GM23338 (cell line): Measurements from ENCODE around the gene SRPX2. TPM values are rescaled to one million over a fixed set of nuclear protein-coding genes. Genes with fewer than 3 reads are reported as not detected.
A peak's percentile ranks its signal among the peaks of the same experiment; 100 is the strongest.

Experiments
- ATAC-seq: fragments of 200-7000 bp; cut with Tn5 transposase; 3 replicates; pipeline ENCODE4 v1.9.1; 2020
- DNase-seq: peaks from one replicate; pipeline ENCODE4 v3.0.0-alpha.2; 2015; ENCODE audit warnings: low spot score
- H2AFZ ChIP-seq: fragments of 200-600 bp; sonication (generic); 2 replicates; pipeline ENCODE4 v1.8.0; 2016; ENCODE audit warnings: antibody characterized with exemption, mild to moderate bottlenecking, moderate library complexity
- H3F3A ChIP-seq: fragments of 200-600 bp; sonication (generic); replicated peaks from 2 replicates; pipeline ENCODE4 v1.8.0; 2017; ENCODE audit warnings: antibody characterized with exemption, mixed run types, low read depth
- H3K27ac ChIP-seq: fragments of 200-600 bp; sonication (generic); 2 replicates; pipeline ENCODE4 v1.6.1; 2016; ENCODE audit warnings: low read depth
- H3K27me3 ChIP-seq: fragments of 200-600 bp; sonication (generic); 2 replicates; pipeline ENCODE4 v1.8.0; 2016; ENCODE audit warnings: mild to moderate bottlenecking, mixed run types, moderate library complexity; ENCODE audit not compliant: insufficient read depth
- H3K36me3 ChIP-seq: fragments of 200-600 bp; sonication (generic); 2 replicates; pipeline ENCODE4 v1.8.0; 2016; ENCODE audit warnings: mild to moderate bottlenecking; ENCODE audit not compliant: insufficient read depth
- H3K4me1 ChIP-seq: fragments of 200-600 bp; sonication (generic); 2 replicates; pipeline ENCODE4 v1.8.0; 2016; ENCODE audit warnings: mild to moderate bottlenecking, moderate library complexity; ENCODE audit not compliant: insufficient read depth
- H3K4me2 ChIP-seq: fragments of 200-600 bp; sonication (generic); 2 replicates; pipeline ENCODE4 v1.7.1; 2017; ENCODE audit warnings: mixed run types
- H3K4me3 ChIP-seq: fragments of 200-600 bp; sonication (generic); 2 replicates; pipeline ENCODE4 v1.6.1; 2016; ENCODE audit warnings: mixed run types
- H3K79me2 ChIP-seq: fragments of 200-600 bp; sonication (generic); replicated peaks from 2 replicates; pipeline ENCODE4 v1.8.0; 2017; ENCODE audit warnings: mild to moderate bottlenecking; ENCODE audit not compliant: insufficient read depth
- H3K9me2 ChIP-seq: fragments of 200-600 bp; sonication (generic); 2 replicates; pipeline ENCODE4 v1.8.0; 2017; ENCODE audit not compliant: insufficient read depth
- H4K20me1 ChIP-seq: fragments of 200-600 bp; sonication (generic); replicated peaks from 2 replicates; pipeline ENCODE4 v1.8.0; 2017; ENCODE audit warnings: mild to moderate bottlenecking; ENCODE audit not compliant: insufficient read depth
- H3K27ac Mint-ChIP-seq: 2 replicates; pipeline ENCODE4 v1.8.0; 2020; ENCODE audit warnings: inconsistent platforms, mild to moderate bottlenecking, moderate library complexity, mixed read lengths
- H3K27me3 Mint-ChIP-seq: 3 replicates; pipeline ENCODE4 v1.8.0; 2022; ENCODE audit warnings: low read depth, mild to moderate bottlenecking, moderate library complexity, mixed read lengths, inconsistent platforms; ENCODE audit not compliant: insufficient read depth, poor library complexity
- H3K36me3 Mint-ChIP-seq: 3 replicates; pipeline ENCODE4 v1.8.0; 2021; ENCODE audit warnings: low read depth, mild to moderate bottlenecking, inconsistent platforms, moderate library complexity, mixed read lengths
- H3K4me1 Mint-ChIP-seq: 3 replicates; pipeline ENCODE4 v1.8.0; 2020; ENCODE audit warnings: mild to moderate bottlenecking, inconsistent platforms, mixed read lengths
- H3K4me3 Mint-ChIP-seq: 3 replicates; pipeline ENCODE4 v1.8.0; 2021; ENCODE audit warnings: moderate library complexity, mild to moderate bottlenecking, inconsistent platforms, mixed read lengths
- H3K9me3 Mint-ChIP-seq: 3 replicates; pipeline ENCODE4 v1.8.0; 2020; ENCODE audit warnings: moderate library complexity, mild to moderate bottlenecking, inconsistent platforms, mixed read lengths
- CREB1 ChIP-seq: fragments of 250-450 bp; sonication (Bioruptor Pico); IDR thresholded peaks from 2 replicates; pipeline ENCODE4 v1.5.0; 2020; ENCODE audit warnings: low read depth, mild to moderate bottlenecking, moderate library complexity
- CTCF ChIP-seq, 2 experiments: fragments of 200-600 bp in 1 of 2; sonication (generic) in 1 of 2; conservative IDR thresholded peaks; 2 replicates each; pipeline versions ENCODE4 v1.5.1 to v1.6.1; 2016 to 2017; ENCODE audit warnings: antibody characterized with exemption in 2 of 2, low read depth in 2 of 2, mild to moderate bottlenecking in 2 of 2, moderate library complexity in 1 of 2
- EZH2 ChIP-seq: fragments of 200-600 bp; sonication (generic); IDR thresholded peaks from one replicate; pipeline ENCODE4 v1.8.0; 2017; ENCODE audit warnings: antibody characterized with exemption, mild to moderate bottlenecking, low read depth; ENCODE audit not compliant: unreplicated experiment
- JUNB ChIP-seq: IDR thresholded peaks from one replicate; pipeline ENCODE4 v1.6.1; 2016; ENCODE audit warnings: antibody characterized with exemption; ENCODE audit not compliant: unreplicated experiment
- NANOG ChIP-seq: IDR thresholded peaks from 2 replicates; pipeline ENCODE4 v1.6.1; 2016; ENCODE audit warnings: antibody characterized with exemption, borderline replicate concordance
- POLR2AphosphoS5 ChIP-seq: IDR thresholded peaks from 2 replicates; pipeline ENCODE4 v1.6.1; 2016; ENCODE audit warnings: antibody characterized with exemption, low read depth
- REST ChIP-seq: IDR thresholded peaks from one replicate; pipeline ENCODE4 v1.6.1; 2018; ENCODE audit warnings: antibody characterized with exemption; ENCODE audit not compliant: unreplicated experiment
- ZNF114 ChIP-seq: fragments of 250-450 bp; sonication (Bioruptor Pico); IDR thresholded peaks from 2 replicates; pipeline ENCODE4 v1.5.0; 2020; ENCODE audit warnings: mild to moderate bottlenecking, moderate library complexity
- ZNF331 ChIP-seq: fragments of 250-450 bp; sonication (Bioruptor Pico); IDR thresholded peaks from 2 replicates; pipeline ENCODE4 v1.5.0; 2020; ENCODE audit warnings: low read depth, mild to moderate bottlenecking, moderate library complexity
- ZNF462 ChIP-seq: fragments of 250-450 bp; sonication (Bioruptor Pico); IDR thresholded peaks from 2 replicates; pipeline ENCODE4 v1.5.0; 2020; ENCODE audit warnings: mild to moderate bottlenecking, moderate library complexity
- polyA plus RNA-seq: library from polyadenylated mRNA; unstranded; fragments of >200 nt; fragmentation: Nextera tagmentation; extraction: Ambion mirVana; gene quantifications from 2 replicates; pipeline ENCODE4 v1.2.1, GENCODE V29; 2016
- total RNA-seq: library from RNA; depleted of rRNA; stranded (reverse); fragments of >200 nt; shearing (Covaris generic); gene quantifications from 2 replicates; pipeline ENCODE4 v1.2.3, GENCODE V29; 2014

The SRPX2 gene
- total and polyA plus RNA-seq, 2 experiments from 2014 or later = not detected

GRCh38 chrX:100611951-100612350 lies 32.0 kb upstream of the SRPX2 start (continued):
- no peak for TF ChIP-seq REST
- no peak for TF ChIP-seq JUNB
- TF ChIP-seq POLR2AphosphoS5 = no peak
- TF ChIP-seq CREB1 (CRISPR knock-in tag) = no peak
- TF ChIP-seq NANOG = no peak
- TF ChIP-seq CTCF (conservative IDR thresholded peaks at IDR 0.05; ENCODE audit: low read depth in 2 of 2) = no peak
- no peak for TF ChIP-seq ZNF114 (CRISPR knock-in tag)
- TF ChIP-seq EZH2 = no peak

- no peak overlapping the region for H3K4me2 ChIP-seq
- DNase-seq (peak; percentile 77), ATAC-seq (peak; percentile 78)
- H3K9me3 Mint-ChIP-seq = peaks cover 2% of the 10 kb centered on the region; the same call in 1 of the 3 replicates
- no peaks in the 10 kb centered on the region for H3K27me3 Mint-ChIP-seq
- 0 out of 2 replicates have a peak overlapping the region, but pooled peaks have one; percentile 14 for H2AFZ ChIP-seq
- no peak overlapping the region; the same call in 1 of the 2 replicates for H3K27ac Mint-ChIP-seq
- H3K4me1 ChIP-seq = peaks cover 4% of the 10 kb centered on the region; the same call in 1 of the 2 replicates
- no peaks in the 10 kb centered on the region for H3K36me3 Mint-ChIP-seq
- H3F3A ChIP-seq = no peaks in the 10 kb centered on the region
- TF ChIP-seq ZNF462 (CRISPR knock-in tag) = no peak
- TF ChIP-seq ZNF331 = no peak
- TF ChIP-seq CTCF (conservative IDR thresholded peaks at IDR 0.05; ENCODE audit: low read depth in 2 of 2) = peak; percentile 49 to 59
- H3K4me3 ChIP-seq = no peak overlapping the region
- H3K4me3 Mint-ChIP-seq = no peak overlapping the region
- H4K20me1 ChIP-seq = no peaks in the 10 kb centered on the region
- no peaks in the 10 kb centered on the region for H3K27me3 ChIP-seq
- peaks cover 10% of the 10 kb centered on the region; the same call in 2 of the 3 replicates for H3K4me1 Mint-ChIP-seq
- no peak overlapping the region for H3K27ac ChIP-seq
- H3K9me2 ChIP-seq = no peaks in the 10 kb centered on the region
- H3K36me3 ChIP-seq = no peaks in the 10 kb centered on the region
- H3K79me2 ChIP-seq = no peaks in the 10 kb centered on the region
These were observed 29.0 kb upstream of the SRPX2 start for GRCh38 chrX:100615005-100615404.
